Karpas-422 (cell line): ENCODE data around the gene MARS1. TPM values are rescaled to one million over a fixed set of nuclear protein-coding genes. Genes with fewer than 3 reads are reported as not detected.

Source experiments
- DNase-seq: peaks from one replicate; pipeline ENCODE4 v3.0.0-alpha.2; 2015
- H2AFZ ChIP-seq: fragments of 200-600 bp; sonication (generic); 2 replicates; pipeline ENCODE4 v1.6.1; 2014; ENCODE audit warnings: antibody characterized with exemption, low read length, mixed read lengths
- H3K27ac ChIP-seq: fragments of 200-600 bp; sonication (generic); 2 replicates; pipeline ENCODE4 v1.5.1; 2014; ENCODE audit warnings: mild to moderate bottlenecking, low read length, moderate library complexity
- H3K27me3 ChIP-seq: fragments of 200-600 bp; sonication (generic); 2 replicates; pipeline ENCODE4 v1.6.1; 2014; ENCODE audit warnings: low read length, mixed read lengths
- H3K36me3 ChIP-seq: fragments of 200-600 bp; sonication (generic); 2 replicates; pipeline ENCODE4 v1.6.1; 2014; ENCODE audit warnings: low read length, mixed read lengths; ENCODE audit not compliant: insufficient read depth
- H3K4me1 ChIP-seq: fragments of 200-600 bp; sonication (generic); 2 replicates; pipeline ENCODE4 v1.6.1; 2014; ENCODE audit warnings: mild to moderate bottlenecking, low read length, mixed read lengths
- H3K4me2 ChIP-seq: fragments of 200-600 bp; sonication (generic); 2 replicates; pipeline ENCODE4 v1.6.1; 2014; ENCODE audit warnings: low read length, low read depth, mild to moderate bottlenecking; ENCODE audit not compliant: poor library complexity, severe bottlenecking
- H3K4me3 ChIP-seq: fragments of 200-600 bp; sonication (generic); 2 replicates; pipeline ENCODE4 v1.5.1; 2014; ENCODE audit warnings: mild to moderate bottlenecking, antibody characterized with exemption, low read length, mixed read lengths
- H3K79me2 ChIP-seq: fragments of 200-600 bp; sonication (generic); 2 replicates; pipeline ENCODE4 v1.6.1; 2014; ENCODE audit warnings: mild to moderate bottlenecking, low read length, mixed read lengths
- H3K9ac ChIP-seq: fragments of 200-600 bp; sonication (generic); 2 replicates; pipeline ENCODE4 v1.6.0; 2014; ENCODE audit warnings: low read length
- H3K9me2 ChIP-seq: fragments of 200-600 bp; sonication (generic), shearing (Covaris generic); replicated peaks from 2 replicates; pipeline ENCODE4 v1.6.0; 2014; ENCODE audit warnings: mild to moderate bottlenecking, low read length, moderate library complexity; ENCODE audit not compliant: insufficient read depth
- H3K9me3 ChIP-seq: fragments of 300-700, 200-600 bp; sonication (generic); 2 replicates; pipeline ENCODE4 v1.6.1; 2014; ENCODE audit warnings: low read length, mixed read lengths
- H4K20me1 ChIP-seq: fragments of 200-600 bp; sonication (generic); 2 replicates; pipeline ENCODE4 v1.6.1; 2014; ENCODE audit warnings: mild to moderate bottlenecking, antibody characterized with exemption, low read length, low read depth; ENCODE audit not compliant: insufficient read depth
- total RNA-seq: library from RNA; depleted of rRNA; stranded (reverse); fragments of >200 nt; shearing (Covaris generic); gene quantifications from 2 replicates; pipeline ENCODE4 v1.2.3, GENCODE V29; 2014; ENCODE audit warnings: low replicate concordance

The MARS1 gene
- total RNA-seq, 1 experiment from 2014 or later: 204 TPM

- Histone ChIP-seq H3K4me1 (peaks cover 41% of the 10 kb centered on the region), H3K9me3 (no peaks in the 10 kb centered on the region), H3K9me2 (no peaks in the 10 kb centered on the region), H3K27ac (no peak overlapping the region), H3K27me3 (no peaks in the 10 kb centered on the region), H3K36me3 (no peaks in the 10 kb centered on the region), H2AFZ (no peak overlapping the region), H3K4me3 (peak overlapping the region; percentile 74), H3K9ac (peak overlapping the region; percentile 83), H3K4me2 (peak overlapping the region; percentile 98), H4K20me1 (no peaks in the 10 kb centered on the region), H3K79me2 (no peaks in the 10 kb centered on the region)
- no peak for DNase-seq
Observed at GRCh38 chr12:57460841-57461275, 27.0 kb upstream of the MARS1 start.

- Histone ChIP-seq H4K20me1 (no peaks in the 10 kb centered on the region), H3K9me3 (no peaks in the 10 kb centered on the region), H3K9me2 (no peaks in the 10 kb centered on the region), H3K79me2 (no peaks in the 10 kb centered on the region), H3K4me2 (peak overlapping the region; percentile 98), H3K27me3 (no peaks in the 10 kb centered on the region), H3K4me1 (peaks cover 36% of the 10 kb centered on the region), H3K9ac (peak overlapping the region; percentile 83), H3K4me3 (peak overlapping the region; percentile 74), H3K36me3 (no peaks in the 10 kb centered on the region), H2AFZ (peak overlapping the region; percentile 85; the same call in 1 of the 2 replicates), H3K27ac (no peak overlapping the region)
- DNase-seq: peak; percentile 66
Observed at GRCh38 chr12:57461276-57461916, 26.5 kb upstream of the MARS1 start.

- Histone ChIP-seq H3K27me3 (no peaks in the 10 kb centered on the region), H2AFZ (peak overlapping the region; percentile 85; the same call in 1 of the 2 replicates), H3K4me2 (peak overlapping the region; percentile 98), H4K20me1 (no peaks in the 10 kb centered on the region), H3K36me3 (no peaks in the 10 kb centered on the region), H3K9me3 (no peaks in the 10 kb centered on the region), H3K9ac (peak overlapping the region; percentile 83), H3K4me3 (peak overlapping the region; percentile 74), H3K4me1 (peaks cover 35% of the 10 kb centered on the region), H3K79me2 (no peaks in the 10 kb centered on the region), H3K9me2 (no peaks in the 10 kb centered on the region), H3K27ac (no peak overlapping the region)
- peak; percentile 64 for DNase-seq
Observed at GRCh38 chr12:57461917-57462250, 26.0 kb upstream of the MARS1 start.

GRCh38 chr12:57462251-57462911 lies 25.5 kb upstream of the MARS1 start:
- Histone ChIP-seq H3K36me3 (no peaks in the 10 kb centered on the region), H3K9me3 (no peaks in the 10 kb centered on the region), H3K9me2 (no peaks in the 10 kb centered on the region), H2AFZ (peak overlapping the region; percentile 85; the same call in 1 of the 2 replicates), H3K27me3 (no peaks in the 10 kb centered on the region), H3K79me2 (no peaks in the 10 kb centered on the region), H3K27ac (no peak overlapping the region), H3K4me3 (peak overlapping the region; percentile 74), H3K4me2 (peak overlapping the region; percentile 98), H3K4me1 (peaks cover 39% of the 10 kb centered on the region), H4K20me1 (no peaks in the 10 kb centered on the region), H3K9ac (peak overlapping the region; percentile 83)
- DNase-seq: peak; percentile 97

- Histone ChIP-seq H3K4me2 (no peak overlapping the region), H3K79me2 (no peaks in the 10 kb centered on the region), H3K27ac (no peak overlapping the region), H3K9me2 (no peaks in the 10 kb centered on the region), H3K36me3 (no peaks in the 10 kb centered on the region), H4K20me1 (no peaks in the 10 kb centered on the region), H3K9me3 (no peaks in the 10 kb centered on the region), H3K9ac (no peak overlapping the region), H3K27me3 (no peaks in the 10 kb centered on the region), H2AFZ (no peak overlapping the region), H3K4me3 (no peak overlapping the region), H3K4me1 (peaks cover 38% of the 10 kb centered on the region)
- DNase-seq: no peak
Observed at GRCh38 chr12:57462912-57463253, 25.0 kb upstream of the MARS1 start.

- Histone ChIP-seq H3K36me3 (no peaks in the 10 kb centered on the region), H3K9me3 (no peaks in the 10 kb centered on the region), H3K9ac (no peak overlapping the region), H3K4me1 (peaks cover 27% of the 10 kb centered on the region), H3K9me2 (no peaks in the 10 kb centered on the region), H3K27me3 (no peaks in the 10 kb centered on the region), H3K79me2 (no peaks in the 10 kb centered on the region), H2AFZ (no peak overlapping the region), H3K4me3 (no peak overlapping the region), H4K20me1 (no peaks in the 10 kb centered on the region), H3K27ac (no peak overlapping the region), H3K4me2 (no peak overlapping the region)
- no peak for DNase-seq
Observed at GRCh38 chr12:57464569-57464968, 23.3 kb upstream of the MARS1 start.

- no peaks in the 10 kb centered on the region for H3K36me3 ChIP-seq
- H3K4me3 ChIP-seq: no peak overlapping the region
- no peak overlapping the region for H2AFZ ChIP-seq
- H3K79me2 ChIP-seq: no peaks in the 10 kb centered on the region
- H3K27me3 ChIP-seq: no peaks in the 10 kb centered on the region
- no peak for DNase-seq
- H3K27ac ChIP-seq: no peak overlapping the region
- H3K4me2 ChIP-seq: no peak overlapping the region
- H4K20me1 ChIP-seq: no peaks in the 10 kb centered on the region
- no peaks in the 10 kb centered on the region for H3K9me2 ChIP-seq
- peaks cover 25% of the 10 kb centered on the region for H3K4me1 ChIP-seq
- H3K9ac ChIP-seq: no peak overlapping the region
- no peaks in the 10 kb centered on the region for H3K9me3 ChIP-seq
Observed at GRCh38 chr12:57465030-57465746, 22.7 kb upstream of the MARS1 start.

- Histone ChIP-seq H3K4me3 (no peak overlapping the region), H3K4me2 (no peak overlapping the region), H3K9me3 (no peaks in the 10 kb centered on the region), H3K36me3 (no peaks in the 10 kb centered on the region), H3K9ac (no peak overlapping the region), H3K9me2 (no peaks in the 10 kb centered on the region), H3K79me2 (no peaks in the 10 kb centered on the region), H2AFZ (no peak overlapping the region), H3K27ac (no peak overlapping the region), H3K4me1 (peaks cover 18% of the 10 kb centered on the region), H3K27me3 (no peaks in the 10 kb centered on the region), H4K20me1 (no peaks in the 10 kb centered on the region)
- no peak for DNase-seq
Observed at GRCh38 chr12:57465747-57466505, 21.9 kb upstream of the MARS1 start.
